Epithelial cell of proximal tubule (primary cell): Measurements from ENCODE around the gene CASTOR1. TPM values are rescaled to one million over a fixed set of nuclear protein-coding genes. Genes with fewer than 3 reads are reported as not detected.

Experiments used
- DNase-seq: peaks from one replicate; pipeline ENCODE4 v3.0.0-alpha.2; 2011; ENCODE audit warnings: low read depth
- H3K4me3 ChIP-seq: 2 replicates; pipeline ENCODE4 v1.5.1; 2011; ENCODE audit warnings: low read depth, mild to moderate bottlenecking, low read length
- total RNA-seq: library from RNA; depleted of rRNA; stranded (reverse); fragments of >200 nt; gene quantifications from 2 replicates; pipeline ENCODE4 v1.2.3, GENCODE V29; 2015
- TF ChIP-seq, protein P1 (sequence below): conservative IDR thresholded peaks from 2 replicates; pipeline ENCODE4 v1.5.1; 2012; ENCODE audit warnings: low read depth, mild to moderate bottlenecking, low read length

The CASTOR1 gene
- total RNA-seq, 1 donor from 2014 or later: 14.3 TPM

- TF ChIP-seq, protein P1, sequence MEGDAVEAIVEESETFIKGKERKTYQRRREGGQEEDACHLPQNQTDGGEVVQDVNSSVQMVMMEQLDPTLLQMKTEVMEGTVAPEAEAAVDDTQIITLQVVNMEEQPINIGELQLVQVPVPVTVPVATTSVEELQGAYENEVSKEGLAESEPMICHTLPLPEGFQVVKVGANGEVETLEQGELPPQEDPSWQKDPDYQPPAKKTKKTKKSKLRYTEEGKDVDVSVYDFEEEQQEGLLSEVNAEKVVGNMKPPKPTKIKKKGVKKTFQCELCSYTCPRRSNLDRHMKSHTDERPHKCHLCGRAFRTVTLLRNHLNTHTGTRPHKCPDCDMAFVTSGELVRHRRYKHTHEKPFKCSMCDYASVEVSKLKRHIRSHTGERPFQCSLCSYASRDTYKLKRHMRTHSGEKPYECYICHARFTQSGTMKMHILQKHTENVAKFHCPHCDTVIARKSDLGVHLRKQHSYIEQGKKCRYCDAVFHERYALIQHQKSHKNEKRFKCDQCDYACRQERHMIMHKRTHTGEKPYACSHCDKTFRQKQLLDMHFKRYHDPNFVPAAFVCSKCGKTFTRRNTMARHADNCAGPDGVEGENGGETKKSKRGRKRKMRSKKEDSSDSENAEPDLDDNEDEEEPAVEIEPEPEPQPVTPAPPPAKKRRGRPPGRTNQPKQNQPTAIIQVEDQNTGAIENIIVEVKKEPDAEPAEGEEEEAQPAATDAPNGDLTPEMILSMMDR: peak; percentile 7
- H3K4me3 ChIP-seq: peak within 1 kb of the TSS; percentile 67
- no peak for DNase-seq
Observed at GRCh38 chr22:30245985-30246813, 43.1 kb downstream of the CASTOR1 start, which contains the start of gene LIF. Gene LIF (minus strand): TSS chr22:30246759. CDS start chr22:30246695, 64 bp downstream.

DNA sequence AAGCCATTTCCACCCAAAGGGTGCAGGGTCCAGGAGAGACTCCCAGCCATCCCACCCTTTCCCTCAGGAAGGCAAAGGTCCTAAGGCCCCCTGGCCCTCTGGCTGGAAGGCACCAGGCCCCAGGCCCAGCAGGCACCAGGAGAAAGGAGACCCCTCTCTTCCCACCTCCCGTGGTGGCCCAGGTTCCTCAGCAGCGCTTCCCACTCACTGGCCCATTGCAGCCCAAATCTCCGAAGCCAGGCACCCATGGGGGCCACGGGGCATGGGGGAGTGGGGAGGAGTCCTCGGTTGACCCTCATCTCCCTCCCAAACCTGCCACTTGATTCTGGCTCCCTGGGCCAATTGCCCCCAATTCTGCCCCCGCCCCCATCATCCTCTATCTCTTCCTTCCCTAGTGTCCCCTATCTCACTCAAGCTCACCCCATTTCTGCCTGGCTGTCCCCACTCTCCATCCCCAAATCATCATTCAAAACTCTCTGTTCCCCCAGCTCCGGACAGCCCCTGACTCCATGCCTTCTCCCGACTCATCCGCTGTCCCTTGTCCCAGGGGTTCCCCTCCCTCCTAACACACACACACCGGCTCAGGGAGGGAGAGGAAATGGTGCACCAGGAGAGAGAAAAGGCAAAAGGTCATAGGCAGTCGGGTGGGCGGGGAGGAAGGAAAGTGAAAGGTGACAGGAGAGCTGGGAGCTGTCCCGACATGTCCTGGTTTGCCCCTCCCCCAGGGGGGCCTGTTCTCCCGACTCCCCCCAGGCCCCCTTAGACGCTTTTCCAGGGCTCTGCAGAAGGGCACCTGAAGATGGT is 43.9 kb downstream of the CASTOR1 start:
- H3K4me3 ChIP-seq: peak overlapping the region; percentile 67
- DNase-seq: no peak
- TF ChIP-seq, protein P1: no peak

- TF ChIP-seq, protein P1: no peak
- DNase-seq: no peak
- peak overlapping the region; percentile 67 for H3K4me3 ChIP-seq
Observed at GRCh38 chr22:30244641-30245040, 44.7 kb downstream of the CASTOR1 start.

DNA sequence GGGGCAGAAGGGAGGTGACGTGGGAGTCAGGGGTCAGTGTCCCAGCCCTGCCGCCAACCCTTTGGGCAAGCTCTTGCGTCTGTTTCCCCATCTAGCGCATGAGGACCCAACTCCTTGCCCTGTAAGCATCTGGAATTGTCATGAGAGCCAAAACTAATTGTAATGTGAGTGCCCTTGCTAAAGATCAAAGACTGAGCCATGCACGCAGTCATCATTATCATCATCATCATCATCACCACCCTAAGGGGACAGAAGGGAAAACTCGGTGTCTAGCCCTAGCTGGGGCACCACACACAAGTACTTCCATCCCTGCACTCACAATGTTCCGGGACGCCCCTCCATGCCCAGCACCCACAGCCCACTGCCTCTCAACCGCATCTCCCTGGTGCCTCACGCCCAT is 45.2 kb downstream of the CASTOR1 start:
- peak overlapping the region; percentile 67 for H3K4me3 ChIP-seq
- DNase-seq: no peak
- TF ChIP-seq, protein P1: no peak

- no peak overlapping the region for H3K4me3 ChIP-seq
- no peak for DNase-seq
- TF ChIP-seq, protein P1: no peak
Observed at GRCh38 chr22:30243661-30244060, 45.6 kb downstream of the CASTOR1 start.

DNA sequence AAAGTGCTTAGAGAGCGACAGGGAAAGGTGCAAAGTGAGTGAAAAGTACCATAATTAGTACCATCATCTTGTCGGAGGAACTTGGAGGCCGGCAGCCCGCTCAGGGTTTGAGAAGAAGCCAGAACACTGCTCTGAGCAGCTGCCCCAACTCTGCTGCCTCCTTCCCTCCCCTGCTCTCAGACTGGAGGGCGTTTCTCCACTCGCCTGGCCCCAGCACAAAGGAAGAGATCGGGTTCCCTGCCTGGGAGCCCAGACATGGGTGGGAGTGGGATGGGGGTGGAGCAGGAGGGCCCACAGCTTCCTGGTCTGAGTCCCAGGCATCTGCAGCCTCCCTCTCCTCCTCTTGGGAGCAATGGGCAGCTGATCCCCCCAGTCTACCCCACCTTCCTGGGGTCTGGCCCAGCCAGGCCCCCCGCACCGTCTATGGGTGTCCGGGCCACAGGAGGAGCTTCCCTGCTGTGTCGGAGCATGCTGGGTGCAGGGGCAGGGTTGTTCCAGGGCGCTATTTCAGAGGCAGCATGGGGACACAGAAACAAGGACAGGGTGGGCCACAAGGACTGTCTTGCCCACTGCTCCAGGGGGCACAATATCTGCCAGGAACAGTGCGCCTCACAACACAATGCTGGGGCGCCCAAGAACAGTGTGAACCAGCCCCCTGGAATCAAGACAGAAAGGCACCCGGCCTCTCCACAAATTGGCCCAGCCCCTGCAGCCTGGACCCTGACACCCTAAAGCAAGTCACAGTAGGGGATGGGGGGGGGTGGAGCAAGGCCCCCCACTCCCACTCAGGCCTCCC is 47.5 kb downstream of the CASTOR1 start:
- TF ChIP-seq, protein P1: no peak
- no peak overlapping the region for H3K4me3 ChIP-seq
- no peak for DNase-seq
